ENCODE measurements around the gene TFAP2C.
"Not testable (repeated sequence)": the region's sequence is repeated elsewhere in the genome, so short reads cannot be mapped to it uniquely, and the experiment has no call there.

The TFAP2C gene

DNA sequence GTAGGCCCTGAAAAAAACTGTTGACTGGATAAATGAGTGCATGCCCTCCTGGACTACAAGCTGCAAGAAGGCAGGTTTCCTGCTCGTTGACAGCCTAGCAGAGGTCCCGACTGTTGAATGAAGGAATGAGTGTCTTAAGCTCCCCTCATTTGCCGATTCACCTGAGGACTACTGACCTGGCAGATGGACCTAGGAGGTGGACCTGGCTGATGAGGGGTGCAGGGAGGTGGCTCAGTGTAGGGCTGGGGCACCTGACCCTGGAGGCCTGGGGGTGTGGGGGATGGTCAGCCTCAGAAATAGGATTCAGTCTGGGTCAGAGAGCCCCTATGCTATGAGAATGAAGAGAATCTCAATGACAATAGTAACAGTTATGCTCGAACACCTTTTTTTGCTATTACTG is 11.6 kb upstream of the TFAP2C start:
- DNase-seq = no peak

DNA sequence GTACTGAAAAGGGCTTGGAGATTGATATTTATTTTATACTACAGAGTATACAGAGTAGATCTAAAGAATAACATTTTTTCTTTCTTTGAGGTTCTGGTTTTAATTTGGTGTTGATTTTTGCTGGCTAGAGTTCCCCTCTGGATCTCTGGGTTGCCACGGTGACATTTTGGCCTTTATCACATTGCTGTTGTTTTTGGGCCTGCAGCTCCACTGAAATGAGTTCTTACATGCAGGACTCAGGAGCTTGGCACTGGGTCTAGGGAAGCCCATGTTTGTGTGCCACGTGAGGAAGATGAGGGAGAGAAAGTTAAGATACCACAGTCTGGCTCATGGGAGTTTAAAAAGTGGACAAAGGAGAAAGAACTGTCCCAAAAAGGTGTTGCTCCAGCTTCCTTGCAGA is 7.4 kb upstream of the TFAP2C start:
- DNase-seq = no peak

DNA sequence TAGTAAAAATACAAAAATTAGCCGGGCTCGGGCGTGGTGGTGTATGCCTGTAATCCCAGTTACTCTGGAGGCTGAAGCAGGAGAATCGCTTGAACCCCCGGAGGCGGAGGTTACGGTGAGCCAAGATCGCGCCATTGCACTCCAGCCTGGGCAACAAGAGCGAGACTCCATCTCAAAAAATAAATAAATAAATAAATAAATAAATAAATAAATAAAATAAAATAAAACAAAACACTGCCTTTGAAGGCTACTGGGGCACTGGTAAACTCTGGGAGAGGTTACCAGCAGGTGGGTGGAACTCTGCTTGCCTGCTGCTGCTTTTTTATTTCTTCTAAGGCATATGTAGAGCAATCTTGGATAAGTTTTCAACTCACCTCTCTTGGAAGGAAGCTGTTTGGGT is 5.2 kb upstream of the TFAP2C start:
- not testable (repeated sequence) for DNase-seq

DNA sequence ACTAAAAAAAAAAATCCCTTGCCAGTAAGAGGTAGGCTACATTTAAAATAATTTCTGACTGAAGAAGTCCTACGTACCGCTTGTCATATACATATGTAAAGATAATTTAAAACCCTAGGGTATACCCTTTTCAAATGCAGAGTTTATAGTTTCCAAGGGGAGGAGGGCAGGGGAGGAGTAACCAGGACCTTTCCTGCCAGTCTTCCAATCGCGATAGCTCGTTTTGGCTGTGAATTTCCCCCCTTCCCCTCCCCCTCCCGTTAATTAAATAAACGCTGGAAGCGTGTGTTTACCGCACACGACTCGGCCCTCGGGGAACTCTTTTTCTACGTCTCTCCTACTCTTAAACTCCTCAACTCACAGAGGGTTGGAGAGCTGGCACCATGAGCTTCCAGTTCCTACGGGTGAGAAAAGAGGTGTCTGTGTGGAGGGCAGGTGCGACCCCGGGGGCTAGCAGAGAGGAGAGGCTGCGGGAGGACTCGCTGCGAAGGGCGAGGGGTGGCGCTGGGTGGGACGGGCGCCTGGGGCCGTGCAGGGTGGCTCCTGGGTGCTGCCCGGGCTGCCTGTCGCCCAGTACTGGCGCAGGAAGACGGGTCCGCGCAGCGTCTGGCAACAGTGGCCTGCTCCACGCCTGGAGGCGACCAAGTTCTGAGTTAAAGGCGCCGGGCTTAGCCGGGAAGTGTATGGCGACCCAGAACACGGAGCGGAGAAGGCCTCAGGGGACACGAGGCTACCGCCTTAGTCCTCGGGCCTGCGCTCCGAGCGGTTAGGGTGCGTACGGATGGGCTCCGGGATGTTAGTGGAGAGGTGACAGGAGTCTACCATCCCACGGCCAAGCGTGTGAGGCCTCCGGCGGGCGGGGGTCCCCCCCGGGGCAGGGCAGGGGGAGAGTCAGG is 4.1 kb upstream of the TFAP2C start:
- DNase-seq = no peak

DNA sequence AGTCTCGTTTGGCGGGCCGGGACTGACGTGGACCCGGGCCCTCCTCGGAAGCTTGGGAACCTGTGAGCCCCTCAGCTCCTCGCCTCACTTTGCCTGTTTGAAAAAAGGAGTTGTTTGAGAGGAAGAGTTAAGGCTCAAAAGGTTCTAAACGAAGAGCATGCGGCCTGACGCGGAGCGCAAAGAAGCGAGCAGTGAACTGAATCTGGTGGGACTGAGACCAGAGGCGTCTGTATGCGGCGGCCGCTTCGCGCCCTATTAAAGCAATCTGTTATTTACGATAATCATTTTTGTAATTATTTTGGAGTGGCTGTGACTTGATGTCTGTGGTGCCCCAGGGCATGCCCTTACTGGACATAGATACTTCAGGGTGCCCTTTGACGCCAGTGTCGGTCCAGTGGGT is 3.3 kb upstream of the TFAP2C start:
- no peak for DNase-seq

DNA sequence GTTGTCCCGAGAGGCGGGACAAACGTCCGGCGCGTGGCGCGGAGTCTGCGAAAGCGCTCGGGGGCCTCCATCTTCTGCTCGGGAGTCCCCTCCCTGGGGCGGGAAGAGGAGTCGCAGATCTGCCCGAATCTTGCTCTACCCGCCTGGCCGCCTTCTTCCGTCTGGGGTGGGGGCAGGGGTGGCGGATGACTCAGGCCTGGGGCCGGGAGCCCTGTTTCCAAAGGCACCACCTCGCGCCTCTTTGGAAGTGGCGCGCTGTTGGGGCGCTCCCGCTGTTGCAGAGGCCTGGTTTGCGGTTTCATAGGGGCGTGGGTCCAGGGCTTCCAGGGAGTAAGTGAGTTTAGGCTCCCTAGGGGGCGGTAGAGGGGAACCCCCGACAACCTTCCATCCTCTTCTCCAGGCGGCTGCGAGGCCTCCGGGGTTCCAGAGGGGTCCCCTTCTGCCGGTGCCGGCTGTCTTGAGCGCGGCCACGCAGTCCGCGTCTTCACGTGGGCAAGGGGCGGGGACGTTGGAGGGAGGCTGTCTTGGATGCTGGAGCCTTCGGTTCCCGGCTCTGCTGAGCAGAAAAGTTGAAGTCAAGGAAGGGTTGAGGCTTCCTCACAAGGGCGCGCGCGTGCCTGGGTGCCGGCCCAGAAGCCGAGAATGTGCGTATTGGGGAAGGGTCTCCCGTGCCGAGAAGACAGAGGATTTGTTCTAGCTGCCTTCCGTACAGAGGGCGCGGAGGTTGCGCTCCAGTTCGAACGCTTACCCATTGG is 2.6 kb upstream of the TFAP2C start:
- no peak for DNase-seq

DNA sequence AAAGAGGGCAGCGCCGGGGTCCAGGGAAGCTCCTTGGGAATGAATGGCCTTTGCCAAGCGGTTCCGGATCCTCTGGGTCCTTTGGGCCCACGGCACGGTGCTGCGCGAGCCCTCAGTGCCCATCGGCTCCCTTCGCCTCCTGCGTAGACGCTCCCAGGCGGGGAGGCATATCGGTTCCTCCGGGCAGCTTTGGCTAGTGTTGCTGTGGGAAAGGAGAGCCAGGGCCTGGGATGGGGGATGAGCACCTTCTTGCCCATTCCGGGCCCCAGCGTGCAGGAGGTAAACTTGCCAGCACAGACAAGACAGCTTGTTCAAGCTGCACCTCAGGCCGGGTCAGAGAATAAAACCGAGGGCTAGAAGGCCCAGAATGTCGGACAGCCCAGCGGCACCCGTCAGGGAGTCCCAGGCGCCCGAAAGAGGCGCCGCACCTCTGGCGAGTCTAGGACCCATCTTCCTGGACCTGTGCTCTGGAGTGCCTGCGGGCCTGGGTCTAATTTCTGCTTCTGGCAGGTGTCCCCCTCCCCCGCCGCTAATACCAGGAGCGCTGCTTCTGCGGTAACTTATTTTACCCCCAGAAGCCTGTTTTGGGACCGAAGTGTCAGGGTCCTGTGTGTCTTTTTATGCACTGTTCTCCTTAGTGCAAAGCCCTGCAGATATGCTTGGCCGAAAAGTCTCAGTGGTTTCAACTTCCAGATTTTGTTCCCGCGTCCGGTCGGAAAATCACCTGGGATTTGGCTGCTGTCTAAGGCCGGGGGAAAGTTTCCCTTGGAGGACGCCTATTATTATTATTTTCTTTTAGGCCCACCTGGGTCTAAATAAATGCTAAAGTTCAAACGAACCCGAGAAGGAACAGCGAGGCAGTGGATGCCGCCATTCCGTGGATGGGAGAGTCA is 1.7 kb upstream of the TFAP2C start:
- no peak for DNase-seq

DNA sequence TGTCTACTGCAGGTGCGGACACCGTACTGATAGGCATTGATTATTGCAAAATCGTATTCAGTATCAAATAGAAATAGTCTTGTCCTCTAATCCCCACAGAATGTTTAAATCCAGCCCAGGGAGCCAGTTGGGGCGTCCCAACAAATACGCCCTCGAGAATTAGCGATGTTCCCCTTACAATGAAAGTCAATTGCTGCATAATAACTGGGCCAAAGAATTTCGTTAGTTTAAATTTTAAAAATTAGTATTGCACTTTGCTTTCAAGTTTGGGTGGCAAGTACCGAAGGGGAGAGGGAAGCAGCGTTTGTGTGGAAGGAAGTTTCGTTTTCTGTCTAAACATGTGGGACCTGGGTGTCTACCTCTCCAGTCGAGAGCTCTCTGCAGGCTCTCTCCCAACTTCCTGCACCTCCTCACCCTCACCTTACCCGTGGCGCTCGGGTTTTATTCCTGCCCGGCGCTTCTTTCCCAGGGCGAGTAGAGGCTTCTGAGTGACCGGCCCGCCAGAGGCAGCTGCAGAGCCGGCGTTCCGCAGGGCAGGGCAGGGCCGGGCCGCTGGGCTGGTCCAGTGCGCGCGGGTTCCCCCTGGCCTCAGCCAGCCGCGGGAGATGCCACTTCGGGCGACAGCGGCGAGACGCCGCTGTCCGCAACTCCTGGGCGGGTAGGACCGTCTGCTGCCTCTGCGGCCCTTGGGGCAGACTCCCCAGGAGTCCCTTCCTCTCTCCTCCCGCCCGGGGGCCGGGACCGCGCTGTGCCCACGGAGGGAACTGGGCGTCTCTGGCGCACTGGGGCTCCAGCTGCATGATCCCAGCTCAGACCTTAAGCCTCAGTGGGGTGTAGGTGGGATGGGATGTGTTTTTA is 862 bp upstream of the TFAP2C start:
- DNase-seq = no peak

DNA sequence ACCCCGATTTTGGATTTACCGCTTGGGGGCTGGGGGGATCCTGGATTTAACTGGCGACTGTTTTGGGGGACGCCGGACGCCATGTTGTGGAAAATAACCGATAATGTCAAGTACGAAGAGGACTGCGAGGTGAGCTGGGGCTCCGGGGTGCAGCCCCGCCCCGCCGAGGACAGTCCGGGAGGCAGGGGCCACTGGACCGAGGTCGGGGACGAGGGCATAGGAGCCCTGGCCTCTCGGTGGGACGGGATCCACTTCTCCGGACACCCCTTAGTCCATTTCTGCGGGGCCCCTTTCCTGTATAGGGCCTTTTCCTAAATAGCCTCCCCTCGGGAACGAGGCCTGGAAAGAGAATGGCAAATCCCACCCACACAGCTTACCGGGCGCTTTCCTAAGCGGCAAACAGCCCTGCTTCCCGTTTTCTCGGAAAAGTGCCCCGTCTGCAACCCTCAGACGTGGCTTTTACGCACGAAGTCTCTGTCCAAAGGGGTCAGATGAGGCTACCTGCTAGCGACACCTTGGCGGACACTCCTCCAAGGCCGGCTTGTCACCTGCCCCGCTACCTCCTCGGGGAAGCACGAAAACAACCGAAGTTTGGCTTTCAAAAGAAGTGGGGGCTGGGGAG is 469 bp downstream of the TFAP2C start:
- DNase-seq = no peak

DNA sequence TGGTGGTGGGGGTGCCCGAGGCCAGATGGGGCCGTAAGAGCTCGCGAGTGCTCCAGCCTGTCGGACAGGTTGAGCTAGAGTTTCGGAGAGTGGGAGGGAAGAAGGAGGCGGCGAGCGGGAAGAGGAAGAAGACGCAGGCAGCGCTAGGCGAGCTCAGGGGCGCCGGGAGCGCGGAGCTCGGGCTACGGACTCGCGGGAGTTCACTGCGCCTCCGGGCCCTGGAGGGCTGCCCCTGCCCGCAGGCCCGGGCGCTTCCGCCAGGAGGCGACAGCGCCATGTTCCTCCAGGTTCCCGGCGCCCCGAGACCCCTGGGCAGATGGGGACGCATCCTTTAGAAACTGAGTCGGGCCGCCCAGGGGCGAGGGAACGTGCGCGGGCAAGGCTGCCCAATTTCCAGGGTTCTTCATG is 984 bp downstream of the TFAP2C start:
- no peak for DNase-seq

DNA sequence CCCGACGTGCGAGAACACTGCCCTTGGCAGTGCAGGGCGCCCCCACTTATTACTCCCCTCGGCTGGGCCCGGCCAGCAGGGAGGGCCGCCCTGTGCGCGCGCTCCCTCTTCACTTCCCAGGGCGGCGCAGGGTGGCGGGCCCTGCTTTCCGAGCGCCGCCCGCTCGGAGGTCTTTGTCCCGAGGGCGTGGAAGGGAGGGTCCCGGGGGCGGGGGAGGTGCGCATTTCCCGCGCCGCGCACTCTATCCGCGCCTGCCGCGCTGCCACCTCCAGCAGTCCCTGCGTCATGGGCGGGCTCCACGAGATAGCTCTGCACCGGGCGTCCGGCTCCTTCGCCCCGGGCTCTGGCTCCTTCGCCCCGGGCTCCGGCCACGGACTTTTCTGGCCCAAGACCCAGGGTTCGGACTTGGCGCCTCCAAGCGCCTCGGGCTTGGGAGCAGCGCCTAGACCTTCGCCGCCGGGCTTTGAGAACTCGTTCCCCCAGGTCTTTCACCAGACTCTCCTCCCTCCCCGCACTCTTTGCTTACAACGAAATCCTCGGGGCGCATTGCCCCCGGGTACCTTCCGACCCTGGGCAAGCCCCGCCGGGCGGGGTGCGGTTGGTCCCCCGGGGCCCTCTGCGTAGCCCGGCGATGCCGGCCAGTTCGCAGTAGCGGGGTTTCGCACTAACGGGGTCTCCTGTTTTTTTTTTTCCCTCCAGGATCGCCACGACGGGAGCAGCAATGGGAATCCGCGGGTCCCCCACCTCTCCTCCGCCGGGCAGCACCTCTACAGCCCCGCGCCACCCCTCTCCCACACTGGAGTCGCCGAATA is 1.6 kb downstream of the TFAP2C start:
- no peak for DNase-seq

DNA sequence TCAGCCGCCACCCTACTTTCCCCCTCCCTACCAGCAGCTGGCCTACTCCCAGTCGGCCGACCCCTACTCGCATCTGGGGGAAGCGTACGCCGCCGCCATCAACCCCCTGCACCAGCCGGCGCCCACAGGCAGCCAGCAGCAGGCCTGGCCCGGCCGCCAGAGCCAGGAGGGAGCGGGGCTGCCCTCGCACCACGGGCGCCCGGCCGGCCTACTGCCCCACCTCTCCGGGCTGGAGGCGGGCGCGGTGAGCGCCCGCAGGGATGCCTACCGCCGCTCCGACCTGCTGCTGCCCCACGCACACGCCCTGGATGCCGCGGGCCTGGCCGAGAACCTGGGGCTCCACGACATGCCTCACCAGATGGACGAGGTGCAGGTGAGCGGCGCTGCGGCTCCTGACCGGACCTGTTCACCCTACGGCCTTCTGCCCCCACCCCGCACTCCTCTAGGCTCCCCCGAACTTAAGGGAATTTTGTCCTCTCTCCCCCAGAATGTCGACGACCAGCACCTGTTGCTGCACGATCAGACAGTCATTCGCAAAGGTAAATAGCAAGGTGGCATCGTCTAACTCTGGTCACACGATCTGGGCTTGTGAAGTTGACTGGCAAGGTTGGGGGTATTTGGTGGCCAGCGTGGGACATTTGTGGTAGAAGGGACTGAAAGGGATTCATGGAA is 2.3 kb downstream of the TFAP2C start:
- DNase-seq = no peak

DNA sequence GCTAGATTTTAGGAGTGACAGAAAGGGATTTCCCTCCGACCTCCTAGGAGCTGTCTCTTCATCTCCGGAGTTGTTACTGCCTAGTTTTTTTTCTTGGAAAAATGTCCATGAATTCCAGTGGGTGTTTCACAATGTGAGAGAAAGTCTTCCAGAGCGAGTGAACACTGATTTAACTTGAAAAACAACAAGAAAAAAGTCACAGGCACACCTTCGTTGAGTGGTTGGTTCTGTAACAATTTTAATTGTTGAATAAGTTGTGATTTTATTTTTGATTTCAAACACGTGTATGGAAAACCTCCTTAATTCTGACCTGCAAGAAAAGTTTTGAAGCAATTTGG is 2.9 kb downstream of the TFAP2C start:
- DNase-seq = no peak

DNA sequence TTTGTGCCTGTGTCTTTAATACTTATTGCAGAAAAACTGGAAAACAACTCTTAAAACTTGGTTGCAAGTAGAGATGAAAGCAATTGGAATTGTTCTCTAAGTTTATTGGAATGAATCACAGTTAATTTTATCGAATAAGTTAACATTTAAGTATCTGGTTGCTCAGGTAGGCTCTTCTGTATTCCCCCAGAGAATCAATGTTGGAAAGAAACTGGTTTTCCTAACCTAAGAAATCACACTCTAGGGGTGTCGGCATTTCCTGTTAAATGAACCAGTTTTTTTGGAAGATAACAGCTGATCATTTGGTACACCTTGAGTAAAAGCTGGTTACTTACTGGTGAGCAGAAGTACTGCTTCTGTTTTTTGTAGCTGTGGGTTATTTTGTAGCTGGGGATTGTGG is 5.2 kb downstream of the TFAP2C start:
- no peak for DNase-seq

DNA sequence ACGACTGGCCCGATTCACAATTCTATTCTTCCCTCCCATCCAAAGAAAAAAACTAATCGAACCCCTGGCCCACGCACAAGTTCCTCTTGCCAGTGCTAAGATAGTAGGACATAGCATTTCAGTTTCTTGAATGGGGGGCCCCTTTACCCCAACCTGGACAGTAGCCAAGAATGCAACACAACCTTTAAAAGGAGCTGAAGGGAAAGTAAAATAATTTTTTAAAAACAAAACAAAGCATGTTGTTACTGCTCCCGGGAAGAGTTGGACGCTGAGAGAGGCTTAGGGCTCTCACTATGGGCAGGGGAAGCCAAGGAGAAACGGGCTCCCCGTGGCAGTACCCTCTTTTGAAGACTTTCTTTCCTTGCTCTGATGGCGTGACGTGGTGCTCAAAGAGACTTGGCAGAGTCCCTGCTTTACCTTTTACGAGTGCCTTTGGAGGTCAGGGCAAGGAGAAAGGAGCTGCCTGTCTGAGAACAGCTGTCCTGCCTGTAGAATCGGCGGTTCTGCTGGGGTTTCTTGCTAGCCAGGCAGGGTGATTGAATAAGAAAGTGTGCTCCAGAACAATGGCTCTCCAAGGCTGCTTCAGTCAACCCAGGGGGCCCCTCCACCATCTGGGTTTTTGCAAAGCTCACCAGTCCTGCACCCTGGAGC is 5.8 kb downstream of the TFAP2C start:
- no peak for DNase-seq

DNA sequence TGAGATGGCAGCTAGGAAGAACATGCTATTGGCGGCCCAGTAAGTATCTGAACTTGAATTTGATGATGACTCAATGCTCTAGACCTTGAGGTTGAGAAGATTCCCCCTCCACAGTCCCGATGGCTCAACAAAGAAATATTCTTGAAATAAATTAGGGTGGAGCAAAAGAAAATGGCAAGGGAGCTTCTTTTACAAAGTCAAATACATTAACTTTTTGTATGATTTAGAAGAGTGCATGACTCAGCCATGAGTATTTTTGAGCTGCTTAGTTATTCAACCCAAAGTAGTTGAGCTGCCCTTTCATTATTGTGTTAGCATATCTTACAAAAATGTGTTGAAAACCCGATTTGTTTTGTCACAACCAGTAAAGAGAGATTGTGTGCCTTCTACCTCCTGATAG is 7.6 kb downstream of the TFAP2C start:
- DNase-seq = no peak

DNA sequence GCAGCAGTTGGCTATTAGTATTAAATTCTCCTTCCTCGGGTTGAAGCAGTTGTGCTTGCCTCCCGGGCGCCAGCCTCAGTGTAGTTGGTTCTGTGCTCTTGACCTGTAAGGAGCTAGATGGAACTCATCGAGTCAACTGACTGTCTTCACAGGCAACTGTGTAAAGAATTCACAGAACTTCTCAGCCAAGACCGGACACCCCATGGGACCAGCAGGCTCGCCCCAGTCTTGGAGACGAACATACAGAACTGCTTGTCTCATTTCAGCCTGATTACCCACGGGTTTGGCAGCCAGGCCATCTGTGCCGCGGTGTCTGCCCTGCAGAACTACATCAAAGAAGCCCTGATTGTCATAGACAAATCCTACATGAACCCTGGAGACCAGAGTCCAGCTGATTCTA is 8.5 kb downstream of the TFAP2C start:
- no peak for DNase-seq

DNA sequence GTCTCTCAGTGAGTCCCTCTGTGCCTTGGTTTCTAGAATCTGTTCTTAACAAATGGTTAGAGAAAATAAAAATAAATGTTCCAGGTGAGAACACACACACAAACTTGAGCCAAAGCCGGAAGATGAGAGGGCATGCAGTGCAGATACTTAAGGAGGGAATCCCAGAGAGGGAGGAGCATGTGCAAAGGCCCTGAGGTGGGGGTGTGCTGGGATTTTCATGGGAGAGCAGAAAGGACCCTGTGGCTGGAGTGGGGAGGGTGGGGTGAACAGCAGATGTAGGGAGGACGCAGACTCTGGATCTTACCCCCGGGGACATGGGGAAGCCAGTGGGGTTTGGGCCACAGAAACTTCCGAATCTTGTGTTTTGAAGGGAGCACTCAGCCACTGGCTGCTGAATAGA is 17.5 kb downstream of the TFAP2C start:
- no peak for DNase-seq

DNA sequence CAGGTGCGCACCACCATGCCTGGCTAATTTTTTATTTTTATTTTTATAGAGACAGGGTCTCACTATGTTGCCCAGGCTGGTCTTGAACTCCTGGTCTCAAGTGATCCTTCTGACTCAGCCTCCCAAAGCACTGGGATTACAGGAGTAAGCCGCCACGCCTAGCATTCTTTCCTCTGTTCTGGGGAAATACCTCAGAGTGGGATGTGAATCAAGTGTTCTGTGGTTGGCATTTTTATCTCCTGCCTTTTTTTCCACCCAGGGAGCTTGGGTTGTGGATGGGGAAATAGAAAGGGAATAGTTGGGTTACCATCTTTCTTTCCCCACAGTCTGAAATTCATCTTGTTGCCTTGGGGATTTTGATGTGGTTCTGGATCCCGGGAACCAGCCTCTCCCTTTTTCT is 24.1 kb downstream of the TFAP2C start:
- no peak for DNase-seq

DNA sequence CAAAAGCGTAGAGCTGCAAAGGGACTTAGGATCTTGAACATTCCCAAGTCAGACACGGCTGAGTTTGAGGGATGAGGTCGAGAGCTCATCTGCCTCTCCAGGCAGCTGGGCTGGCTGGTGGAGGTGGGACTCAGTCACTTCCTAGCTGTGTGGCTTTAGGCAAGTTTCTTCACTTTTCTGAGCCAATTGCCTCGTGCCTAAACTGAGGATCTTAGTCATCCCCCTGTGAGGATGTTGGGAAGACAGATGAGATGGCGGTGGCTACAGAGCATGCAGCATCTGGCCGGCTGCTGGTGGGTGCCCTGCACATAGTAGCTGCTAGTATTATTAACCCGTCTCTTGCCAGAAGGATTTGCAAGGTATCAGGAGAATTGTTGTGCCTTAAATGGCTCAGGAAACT is 27.5 kb downstream of the TFAP2C start:
- no peak for DNase-seq

Data from NCI-H510A (cell line).